Neutrophil (primary cell): ENCODE measurements around the gene FCGR1A.
"Not testable (repeated sequence)": the region's sequence is repeated elsewhere in the genome, so short reads cannot be mapped to it uniquely, and the experiment has no call there.

Experiments
- H3K27ac ChIP-seq: fragments of 200-600 bp; sonication (generic); 2 replicates; pipeline ENCODE4 v1.5.1; 2016; ENCODE audit warnings: mild to moderate bottlenecking, moderate library complexity
- H3K27me3 ChIP-seq: fragments of 200-600 bp; sonication (generic); 2 replicates; pipeline ENCODE4 v1.6.0; 2016; ENCODE audit warnings: mild to moderate bottlenecking
- H3K36me3 ChIP-seq: fragments of 200-600 bp; sonication (generic); 2 replicates; pipeline ENCODE4 v1.5.1; 2017
- H3K4me1 ChIP-seq, 2 experiments: fragments of 200-600 bp in 1 of 2; sonication (generic) in 1 of 2; 1 replicate in 1 of 2; 2 replicates in 1 of 2; pipeline versions ENCODE4 v1.5.1 to v1.6.1; 2013 to 2016; ENCODE audit warnings: low read depth in 1 of 2, low read length in 1 of 2, mild to moderate bottlenecking in 1 of 2, moderate library complexity in 1 of 2; ENCODE audit not compliant: control insufficient read depth in 1 of 2, insufficient read depth in 1 of 2
- H3K4me3 ChIP-seq, 2 experiments: fragments of 200-600 bp in 1 of 2; sonication (generic) in 1 of 2; 1 replicate in 1 of 2; 2 replicates in 1 of 2; pipeline ENCODE4 v1.5.1; 2013 to 2016; ENCODE audit warnings: low read depth in 1 of 2, low read length in 1 of 2, mild to moderate bottlenecking in 1 of 2, moderate library complexity in 1 of 2
- H3K9me3 ChIP-seq: fragments of 200-600 bp; sonication (generic); 2 replicates; pipeline ENCODE4 v1.5.1; 2016
- CTCF ChIP-seq: fragments of 200-600 bp; sonication (generic); IDR thresholded peaks from 2 replicates; pipeline ENCODE4 v1.5.1; 2016; ENCODE audit warnings: antibody characterized with exemption

FCGR1A gene

DNA sequence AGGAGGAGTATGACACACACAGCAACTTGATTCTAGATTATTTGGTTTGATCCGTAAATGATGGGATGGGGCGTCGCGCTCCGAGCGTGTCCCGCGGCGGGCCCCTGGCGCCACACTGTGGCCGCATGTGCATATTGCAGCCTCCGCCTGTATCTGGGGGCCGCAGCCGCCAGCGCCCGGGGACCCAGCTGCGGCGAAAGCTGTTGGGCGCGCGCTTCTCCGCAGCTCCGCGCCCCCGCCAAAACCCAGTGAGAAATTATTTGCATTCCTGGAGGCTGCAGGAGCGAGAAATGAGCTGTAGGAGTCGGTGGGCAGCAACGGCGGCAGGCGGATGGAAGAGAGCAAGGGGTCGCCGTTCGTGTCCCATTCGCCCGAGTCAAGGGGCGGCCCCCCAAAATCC, 10.0 kb downstream of the FCGR1A start:
- H3K4me1 ChIP-seq = peaks cover 6 to 13% of the 10 kb centered on the region in 2 experiments
- not testable (repeated sequence) for H3K27me3 ChIP-seq, H3K36me3 ChIP-seq, H3K9me3 ChIP-seq
- H3K27ac ChIP-seq = peak overlapping the region; percentile 54
- H3K4me3 ChIP-seq = peak overlapping the region; percentile 59 to 66

- peak; percentile 79 for TF ChIP-seq CTCF
- Histone ChIP-seq H3K4me3 (peak overlapping the region; percentile 59 to 66), H3K27ac (peak overlapping the region; percentile 54), H3K4me1 (peaks cover 6 to 13% of the 10 kb centered on the region in 2 experiments)
- not testable (repeated sequence) for H3K36me3 ChIP-seq, H3K27me3 ChIP-seq, H3K9me3 ChIP-seq
These were observed 10.5 kb downstream of the FCGR1A start for GRCh38 chr1:149792912-149793515.

DNA sequence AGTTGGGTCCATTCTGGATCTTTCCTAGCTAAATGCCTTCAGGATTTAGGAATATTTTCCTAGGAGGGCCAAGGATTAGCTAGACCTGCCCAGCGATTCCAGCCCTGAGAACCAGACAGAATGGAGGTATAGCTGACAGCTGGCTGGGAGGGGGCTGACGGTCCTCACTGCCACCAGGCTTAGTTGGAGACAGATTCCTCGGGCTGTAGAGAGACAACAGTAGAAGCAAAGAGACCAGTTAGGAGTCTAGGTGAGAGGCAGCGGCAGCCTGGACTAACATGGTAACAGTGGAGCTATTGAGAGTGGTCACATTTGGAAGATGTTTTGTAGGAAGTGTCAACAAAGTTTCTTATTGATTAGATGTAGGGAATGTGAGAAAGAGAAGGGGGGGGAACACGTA, 11.4 kb downstream of the FCGR1A start:
- H3K27ac ChIP-seq, H3K36me3 ChIP-seq, H3K27me3 ChIP-seq, H3K4me3 ChIP-seq, H3K4me1 ChIP-seq, H3K9me3 ChIP-seq: not testable (repeated sequence)

DNA sequence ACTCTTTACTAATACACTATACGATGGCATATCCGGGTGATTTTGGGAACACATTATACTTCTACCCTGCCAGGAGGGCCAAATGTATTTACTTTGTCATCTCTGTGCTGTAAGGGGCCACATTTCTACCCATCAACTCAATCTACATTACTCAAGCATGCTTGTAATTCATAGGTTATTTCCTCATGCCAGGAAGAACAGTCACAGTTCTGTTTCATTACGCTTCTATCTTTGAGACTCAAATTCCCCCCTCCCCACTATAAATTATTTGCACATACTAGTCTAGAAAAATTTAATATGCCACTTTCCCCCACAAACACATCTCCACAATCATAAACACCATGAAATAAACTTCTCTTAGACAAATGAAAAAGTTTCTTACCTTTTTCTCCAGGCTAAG, 19.1 kb downstream of the FCGR1A start:
- peaks cover 22% of the 10 kb centered on the region for H3K36me3 ChIP-seq
- not testable (repeated sequence) for H3K9me3 ChIP-seq, H3K27me3 ChIP-seq, H3K4me3 ChIP-seq, H3K27ac ChIP-seq, H3K4me1 ChIP-seq

GRCh38 chr1:149804417-149805080, 22.1 kb downstream of the FCGR1A start:
- H3K4me1 ChIP-seq, H3K27ac ChIP-seq, H3K4me3 ChIP-seq: not testable (repeated sequence)

GRCh38 chr1:149810697-149811405, 28.4 kb downstream of the FCGR1A start:
- H3K27me3 ChIP-seq, H3K9me3 ChIP-seq, H3K36me3 ChIP-seq: not testable (repeated sequence)
- Histone ChIP-seq H3K4me3 (peak overlapping the region; percentile 61 to 72), H3K27ac (peak overlapping the region; percentile 93), H3K4me1 (peaks cover 10 to 12% of the 10 kb centered on the region in 2 experiments)

More at GRCh38 chr1:149804417-149805080, 22.1 kb downstream of the FCGR1A start:
- H3K27me3 ChIP-seq, H3K9me3 ChIP-seq: not testable (repeated sequence)
- peaks cover 22% of the 10 kb centered on the region for H3K36me3 ChIP-seq

DNA sequence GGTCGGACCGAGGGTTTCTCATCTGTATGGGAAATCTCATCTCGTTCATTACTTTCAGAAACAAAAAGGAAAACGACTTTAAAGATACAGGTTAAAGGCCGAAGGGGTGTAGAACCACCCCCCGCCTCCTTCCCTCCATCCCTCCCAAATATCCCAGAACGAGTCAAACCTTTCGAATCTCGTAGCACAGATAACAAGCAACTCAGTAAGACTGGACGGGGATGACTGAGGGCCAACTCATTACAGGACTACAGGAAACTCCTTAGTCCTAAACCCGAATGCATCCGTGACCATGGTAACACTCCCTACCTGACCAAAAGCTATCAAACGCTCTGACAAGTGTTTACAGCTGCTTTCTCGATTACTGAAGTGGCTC, 29.0 kb downstream of the FCGR1A start:
- not testable (repeated sequence) for H3K27me3 ChIP-seq, H3K9me3 ChIP-seq, H3K36me3 ChIP-seq
- H3K4me1 ChIP-seq = peaks cover 10 to 12% of the 10 kb centered on the region in 2 experiments
- peak overlapping the region; percentile 61 to 72 for H3K4me3 ChIP-seq
- peak overlapping the region; percentile 93 for H3K27ac ChIP-seq

DNA sequence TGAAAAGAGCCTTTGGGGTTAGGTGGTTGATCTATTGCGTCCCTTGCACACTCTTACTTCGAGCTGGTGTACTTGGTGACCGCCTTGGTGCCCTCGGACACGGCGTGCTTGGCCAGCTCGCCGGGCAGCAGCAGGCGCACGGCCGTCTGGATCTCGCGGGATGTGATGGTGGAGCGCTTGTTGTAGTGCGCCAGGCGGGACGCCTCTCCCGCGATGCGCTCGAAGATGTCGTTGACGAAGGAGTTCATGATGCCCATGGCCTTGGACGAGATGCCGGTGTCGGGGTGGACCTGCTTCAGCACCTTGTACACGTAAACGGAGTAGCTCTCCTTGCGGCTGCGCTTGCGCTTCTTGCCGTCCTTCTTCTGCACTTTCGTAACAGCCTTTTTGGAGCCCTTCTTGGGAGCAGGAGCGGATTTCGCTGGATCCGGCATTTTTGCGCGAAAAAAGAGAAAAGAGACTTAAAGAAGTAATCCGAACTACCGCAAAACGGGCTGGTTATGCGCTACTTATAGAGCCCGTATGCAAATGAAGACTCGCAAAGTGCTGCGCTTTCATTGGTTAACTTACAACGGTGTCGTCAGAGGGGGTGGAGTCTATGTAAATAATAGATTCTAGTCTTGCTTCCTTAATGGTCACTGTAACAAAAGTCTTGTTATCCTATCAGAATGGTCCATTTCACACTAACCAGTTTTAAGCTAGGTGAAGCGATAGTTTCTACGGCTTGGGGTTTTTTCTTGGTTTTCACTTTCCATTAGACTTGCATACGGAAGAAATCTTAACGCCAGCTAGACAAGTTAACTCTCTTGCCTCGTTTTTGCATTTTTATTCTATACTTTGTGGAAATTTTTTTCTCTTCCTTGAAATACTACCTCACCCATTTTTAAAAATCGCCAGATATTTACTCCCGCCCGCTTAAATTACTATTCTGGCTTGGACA, 29.7 kb downstream of the FCGR1A start:
- H3K9me3 ChIP-seq, H3K36me3 ChIP-seq, H3K27me3 ChIP-seq: not testable (repeated sequence)
- Histone ChIP-seq H3K4me3 (peak overlapping the region; percentile 61 to 72), H3K4me1 (peaks cover 10 to 12% of the 10 kb centered on the region in 2 experiments), H3K27ac (peak overlapping the region; percentile 93)

DNA sequence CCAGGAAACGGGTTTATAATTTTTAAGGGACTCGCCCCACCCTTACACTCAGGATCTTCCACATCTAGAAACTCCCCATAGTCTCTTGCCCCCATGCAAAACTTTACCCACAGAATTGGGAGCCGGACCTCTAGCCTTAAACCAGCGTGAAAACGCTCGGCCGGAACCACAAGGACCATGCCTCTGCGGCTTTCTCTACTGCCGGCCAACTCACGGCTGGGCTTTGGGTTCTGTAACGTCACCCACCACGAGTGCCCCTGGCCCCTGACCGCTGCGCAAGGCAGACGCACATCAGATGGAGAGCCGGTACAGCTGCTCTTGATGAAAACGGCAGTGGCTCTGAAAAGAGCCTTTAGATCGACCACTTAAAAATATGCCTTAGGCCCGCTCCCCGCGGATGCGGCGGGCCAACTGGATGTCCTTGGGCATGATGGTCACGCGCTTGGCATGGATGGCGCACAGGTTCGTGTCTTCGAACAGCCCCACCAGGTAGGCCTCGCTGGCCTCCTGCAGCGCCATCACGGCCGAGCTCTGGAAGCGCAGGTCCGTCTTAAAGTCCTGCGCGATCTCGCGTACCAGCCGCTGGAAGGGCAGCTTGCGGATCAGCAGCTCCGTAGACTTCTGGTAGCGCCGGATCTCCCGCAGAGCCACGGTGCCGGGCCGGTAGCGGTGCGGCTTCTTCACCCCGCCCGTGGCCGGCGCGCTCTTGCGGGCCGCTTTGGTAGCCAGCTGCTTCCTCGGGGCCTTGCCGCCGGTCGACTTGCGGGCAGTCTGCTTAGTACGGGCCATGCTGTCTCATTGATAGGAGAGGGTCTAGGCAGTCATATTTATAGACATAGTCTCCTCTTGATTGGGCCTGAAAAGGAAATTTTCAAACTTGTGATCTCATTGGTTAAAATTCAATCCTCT, 30.7 kb downstream of the FCGR1A start:
- peaks cover 10 to 12% of the 10 kb centered on the region in 2 experiments for H3K4me1 ChIP-seq
- H3K27ac ChIP-seq = peak overlapping the region; percentile 93
- H3K4me3 ChIP-seq = peak overlapping the region; percentile 58 to 72
- H3K27me3 ChIP-seq, H3K36me3 ChIP-seq, H3K9me3 ChIP-seq: not testable (repeated sequence)

- not testable (repeated sequence) for H3K27ac ChIP-seq, H3K27me3 ChIP-seq, H3K4me3 ChIP-seq, H3K9me3 ChIP-seq, H3K4me1 ChIP-seq, H3K36me3 ChIP-seq
These were observed 37.9 kb downstream of the FCGR1A start for GRCh38 chr1:149820387-149820786.

GRCh38 chr1:149826555-149826954, 44.1 kb downstream of the FCGR1A start:
- H3K4me3 ChIP-seq, H3K36me3 ChIP-seq, H3K4me1 ChIP-seq, H3K9me3 ChIP-seq, H3K27ac ChIP-seq, H3K27me3 ChIP-seq: not testable (repeated sequence)
